Measurements from ENCODE around the gene ENSA.

DNA sequence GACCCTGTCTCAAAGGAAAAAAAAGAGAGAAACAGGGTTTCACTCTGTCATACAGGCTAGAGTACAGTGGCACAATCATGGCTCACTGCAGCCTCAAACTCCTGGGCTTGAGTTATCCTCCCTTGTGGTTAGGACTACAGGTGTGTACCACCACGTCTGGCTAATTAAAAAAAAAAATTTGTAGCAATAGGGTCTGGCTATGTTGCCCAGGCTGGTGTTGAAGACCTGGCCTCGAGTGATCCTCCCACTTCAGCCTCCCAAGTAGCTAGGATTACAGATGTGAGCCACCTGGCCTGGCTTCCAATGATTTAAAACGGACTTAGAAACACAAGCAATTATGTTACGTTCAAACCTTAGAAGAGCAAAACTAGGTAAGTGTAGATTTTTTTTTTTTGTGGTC lies 45.5 kb upstream of the ENSA start:
- TF ChIP-seq, protein P1, sequence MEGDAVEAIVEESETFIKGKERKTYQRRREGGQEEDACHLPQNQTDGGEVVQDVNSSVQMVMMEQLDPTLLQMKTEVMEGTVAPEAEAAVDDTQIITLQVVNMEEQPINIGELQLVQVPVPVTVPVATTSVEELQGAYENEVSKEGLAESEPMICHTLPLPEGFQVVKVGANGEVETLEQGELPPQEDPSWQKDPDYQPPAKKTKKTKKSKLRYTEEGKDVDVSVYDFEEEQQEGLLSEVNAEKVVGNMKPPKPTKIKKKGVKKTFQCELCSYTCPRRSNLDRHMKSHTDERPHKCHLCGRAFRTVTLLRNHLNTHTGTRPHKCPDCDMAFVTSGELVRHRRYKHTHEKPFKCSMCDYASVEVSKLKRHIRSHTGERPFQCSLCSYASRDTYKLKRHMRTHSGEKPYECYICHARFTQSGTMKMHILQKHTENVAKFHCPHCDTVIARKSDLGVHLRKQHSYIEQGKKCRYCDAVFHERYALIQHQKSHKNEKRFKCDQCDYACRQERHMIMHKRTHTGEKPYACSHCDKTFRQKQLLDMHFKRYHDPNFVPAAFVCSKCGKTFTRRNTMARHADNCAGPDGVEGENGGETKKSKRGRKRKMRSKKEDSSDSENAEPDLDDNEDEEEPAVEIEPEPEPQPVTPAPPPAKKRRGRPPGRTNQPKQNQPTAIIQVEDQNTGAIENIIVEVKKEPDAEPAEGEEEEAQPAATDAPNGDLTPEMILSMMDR (IDR thresholded peaks at IDR 0.05), result no peak
- no peak for TF ChIP-seq POLR2A (IDR thresholded peaks at IDR 0.05)

Data from right lobe of liver (tissue), 4 donors.